ENCODE measurements around the gene PID1.

GRCh38 chr2:229174794-229175496 lies 96.1 kb downstream of the PID1 start:
- no peak for TF ChIP-seq CTCF (IDR thresholded peaks at IDR 0.05; ENCODE audit: insufficient read depth, low read length)
- TF ChIP-seq POLR2AphosphoS5 (IDR thresholded peaks at IDR 0.05; ENCODE audit: low read depth) = no peak
- TF ChIP-seq GABPA (IDR thresholded peaks at IDR 0.05; ENCODE audit: low read depth) = no peak
